Cardiac muscle cell (in vitro differentiated cells and primary cell): ENCODE data around the gene CREG2. TPM values are rescaled to one million over a fixed set of nuclear protein-coding genes. Genes with fewer than 3 reads are reported as not detected.

ENCODE experiments used
- DNase-seq, 2 donors: peaks; one replicate each; pipeline versions ENCODE4 v3.0.0 to v3.0.0-alpha.2; 2010 to 2017; ENCODE audit warnings: low read depth in 1 of 2, low spot score in 1 of 2
- H3K27ac ChIP-seq: fragments of 200-600 bp; sonication (generic); 2 replicates; pipeline ENCODE4 v1.5.1; 2016
- H3K27me3 ChIP-seq: fragments of 200-600 bp; sonication (generic); 2 replicates; pipeline ENCODE4 v1.6.0; 2016; ENCODE audit warnings: control low read depth
- H3K36me3 ChIP-seq: fragments of 200-600 bp; sonication (generic); 2 replicates; pipeline ENCODE4 v1.5.1; 2016; ENCODE audit warnings: control low read depth
- H3K4me1 ChIP-seq: fragments of 200-600 bp; sonication (generic); 2 replicates; pipeline ENCODE4 v1.8.1; 2017; ENCODE audit warnings: low read depth, mild to moderate bottlenecking, mixed run types
- H3K4me3 ChIP-seq: fragments of 200-600 bp; sonication (generic); 2 replicates; pipeline ENCODE4 v1.5.1; 2016; ENCODE audit warnings: mild to moderate bottlenecking
- H3K9me3 ChIP-seq: fragments of 200-600 bp; sonication (generic); 2 replicates; pipeline ENCODE4 v1.5.1; 2017; ENCODE audit warnings: low read depth, mild to moderate bottlenecking, control low read depth
- polyA plus RNA-seq: library from polyadenylated mRNA; unstranded; fragments of >200 nt; fragmentation: Nextera tagmentation; extraction: Ambion mirVana; gene quantifications from 2 replicates; pipeline ENCODE4 v1.2.1, GENCODE V29; 2016
- total RNA-seq: library from RNA; depleted of rRNA; stranded (reverse); fragments of >200 nt; gene quantifications from 2 replicates; pipeline ENCODE4 v1.2.3, GENCODE V29; 2016
- TF ChIP-seq, protein P1 (sequence below): IDR thresholded peaks from 2 replicates; pipeline ENCODE4 v1.5.1; 2012; ENCODE audit warnings: low read depth, mild to moderate bottlenecking, low read length

CREG2 gene
- total and polyA plus RNA-seq, 2 experiments from 2014 or later: 2.2 to 4.9 TPM

DNA sequence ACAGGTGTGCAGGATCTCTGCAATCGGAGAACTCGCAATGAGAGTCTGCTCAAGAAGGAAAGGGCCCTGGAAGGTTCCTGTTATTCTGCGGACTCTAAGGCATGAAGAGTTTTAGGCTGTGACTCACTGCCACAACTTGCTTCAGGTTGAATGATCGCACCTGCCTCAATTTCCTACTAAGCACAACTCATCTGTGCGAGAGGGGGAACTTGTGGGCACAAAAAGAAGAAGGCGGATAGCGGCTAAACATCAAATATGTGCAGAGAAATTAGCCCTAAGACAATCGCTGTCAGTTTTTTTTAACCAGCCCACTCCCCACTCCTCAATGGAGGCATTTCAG is 14.0 kb upstream of the CREG2 start:
- Histone ChIP-seq H3K4me3 (no peak overlapping the region), H3K36me3 (no peaks in the 10 kb centered on the region), H3K9me3 (no peaks in the 10 kb centered on the region), H3K27me3 (no peaks in the 10 kb centered on the region), H3K27ac (no peak overlapping the region), H3K4me1 (no peaks in the 10 kb centered on the region)
- no peak for DNase-seq
- TF ChIP-seq, protein P1, sequence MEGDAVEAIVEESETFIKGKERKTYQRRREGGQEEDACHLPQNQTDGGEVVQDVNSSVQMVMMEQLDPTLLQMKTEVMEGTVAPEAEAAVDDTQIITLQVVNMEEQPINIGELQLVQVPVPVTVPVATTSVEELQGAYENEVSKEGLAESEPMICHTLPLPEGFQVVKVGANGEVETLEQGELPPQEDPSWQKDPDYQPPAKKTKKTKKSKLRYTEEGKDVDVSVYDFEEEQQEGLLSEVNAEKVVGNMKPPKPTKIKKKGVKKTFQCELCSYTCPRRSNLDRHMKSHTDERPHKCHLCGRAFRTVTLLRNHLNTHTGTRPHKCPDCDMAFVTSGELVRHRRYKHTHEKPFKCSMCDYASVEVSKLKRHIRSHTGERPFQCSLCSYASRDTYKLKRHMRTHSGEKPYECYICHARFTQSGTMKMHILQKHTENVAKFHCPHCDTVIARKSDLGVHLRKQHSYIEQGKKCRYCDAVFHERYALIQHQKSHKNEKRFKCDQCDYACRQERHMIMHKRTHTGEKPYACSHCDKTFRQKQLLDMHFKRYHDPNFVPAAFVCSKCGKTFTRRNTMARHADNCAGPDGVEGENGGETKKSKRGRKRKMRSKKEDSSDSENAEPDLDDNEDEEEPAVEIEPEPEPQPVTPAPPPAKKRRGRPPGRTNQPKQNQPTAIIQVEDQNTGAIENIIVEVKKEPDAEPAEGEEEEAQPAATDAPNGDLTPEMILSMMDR: no peak

DNA sequence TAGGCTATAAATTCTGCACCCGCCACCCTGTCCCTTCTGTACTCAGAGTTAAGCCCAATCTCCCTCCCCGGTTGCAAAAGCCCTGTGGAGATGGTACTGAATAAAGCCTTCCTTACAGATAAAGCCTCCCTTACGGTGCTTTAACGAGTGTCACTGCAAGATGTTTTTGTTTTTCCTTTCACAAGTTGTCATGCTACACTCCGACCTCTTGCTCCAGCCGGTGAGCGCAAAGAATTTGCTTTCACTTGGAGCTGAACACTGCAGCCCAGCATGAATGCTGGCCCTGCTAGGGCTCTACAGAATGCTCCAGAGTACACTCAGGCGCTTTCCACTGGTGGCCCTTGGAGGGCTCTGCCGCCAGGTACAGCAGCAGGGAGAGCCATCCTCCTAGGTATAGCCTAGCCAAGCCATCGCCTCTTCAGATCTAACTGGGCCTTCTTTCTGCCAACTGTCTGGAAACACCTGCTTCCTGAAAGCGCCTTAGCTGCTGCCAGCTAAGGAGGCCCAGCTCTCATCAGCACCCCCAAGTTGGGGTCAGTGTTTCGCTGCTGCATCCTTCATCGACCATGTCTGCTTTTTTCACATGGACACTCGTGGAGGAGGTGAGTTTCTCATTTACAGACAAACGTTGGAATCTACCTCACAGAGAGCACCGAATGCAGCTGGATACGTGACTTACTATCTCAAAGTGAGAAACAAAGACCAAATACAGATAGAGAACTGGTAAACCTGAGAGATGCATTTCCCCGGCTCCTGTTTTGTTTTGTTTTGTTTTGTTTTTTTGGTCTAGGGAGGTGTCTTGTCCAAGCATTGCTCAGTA is 13.4 kb upstream of the CREG2 start:
- no peak overlapping the region for H3K4me3 ChIP-seq
- no peaks in the 10 kb centered on the region for H3K36me3 ChIP-seq
- no peaks in the 10 kb centered on the region for H3K9me3 ChIP-seq
- no peak overlapping the region for H3K27ac ChIP-seq
- H3K27me3 ChIP-seq: no peaks in the 10 kb centered on the region
- DNase-seq: no peak
- TF ChIP-seq, protein P1: no peak
- H3K4me1 ChIP-seq: no peaks in the 10 kb centered on the region

DNA sequence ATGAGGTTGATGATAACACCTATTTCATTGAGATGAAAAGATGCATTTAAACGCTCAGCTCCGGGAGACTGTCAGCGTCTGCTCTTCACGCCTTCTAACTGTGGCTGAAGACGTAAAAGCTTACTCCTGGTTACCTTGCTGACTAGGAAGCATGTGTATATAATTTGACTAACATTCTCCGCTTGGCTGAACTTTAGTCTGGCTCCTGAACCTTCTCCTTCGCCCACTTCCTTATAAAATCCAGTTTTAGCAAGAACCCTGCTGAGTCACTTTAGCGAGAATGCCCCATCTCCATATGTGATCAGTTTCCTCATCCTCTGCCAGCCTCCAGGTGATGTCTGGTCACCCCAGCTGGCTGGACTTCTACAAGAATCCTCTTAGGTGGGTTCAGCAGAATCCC is 12.7 kb upstream of the CREG2 start:
- Histone ChIP-seq H3K9me3 (no peaks in the 10 kb centered on the region), H3K4me3 (no peak overlapping the region), H3K36me3 (no peaks in the 10 kb centered on the region), H3K27ac (no peak overlapping the region), H3K27me3 (no peaks in the 10 kb centered on the region), H3K4me1 (no peaks in the 10 kb centered on the region)
- no peak for DNase-seq
- TF ChIP-seq, protein P1: no peak

GRCh38 chr2:101399021-101399799 is 11.9 kb upstream of the CREG2 start:
- no peak for DNase-seq
- Histone ChIP-seq H3K27ac (no peak overlapping the region), H3K27me3 (no peaks in the 10 kb centered on the region), H3K4me1 (no peaks in the 10 kb centered on the region), H3K9me3 (no peaks in the 10 kb centered on the region), H3K4me3 (no peak overlapping the region), H3K36me3 (no peaks in the 10 kb centered on the region)
- TF ChIP-seq, protein P1: no peak

DNA sequence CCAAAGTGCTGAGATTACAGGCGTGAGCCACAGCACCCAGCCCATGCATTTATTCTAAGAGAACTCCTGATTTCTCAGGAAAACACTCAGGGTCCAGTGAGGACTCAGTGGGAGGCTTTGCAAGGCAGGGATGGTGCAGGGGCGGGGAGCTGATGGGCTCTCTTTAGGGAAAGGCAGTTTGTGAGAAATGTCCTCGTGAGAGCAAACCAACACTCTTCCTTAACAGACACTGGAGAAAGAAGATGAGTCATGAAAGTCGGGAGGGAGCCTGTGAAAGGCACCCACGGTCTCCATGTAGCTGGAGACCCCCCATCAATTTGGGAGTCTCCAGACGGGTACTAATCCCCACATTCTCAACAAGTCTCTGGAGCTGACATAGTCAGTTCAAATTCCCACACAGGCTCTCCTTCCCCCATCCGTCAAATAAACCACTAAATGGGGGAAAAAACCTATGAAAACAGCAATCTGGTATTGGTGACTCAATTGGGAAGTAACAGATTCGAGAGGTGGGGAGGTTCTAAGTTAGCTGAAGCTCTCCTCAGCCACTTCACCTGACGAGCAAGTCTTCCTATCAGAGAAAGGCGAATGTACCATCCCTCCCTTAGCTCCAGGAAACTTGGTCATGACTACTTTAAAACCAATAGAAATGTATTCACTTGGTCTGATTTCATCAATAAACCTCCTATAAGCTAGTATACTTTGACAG is 11.0 kb upstream of the CREG2 start:
- TF ChIP-seq, protein P1: no peak
- Histone ChIP-seq H3K27ac (no peak overlapping the region), H3K4me3 (no peak overlapping the region), H3K9me3 (no peaks in the 10 kb centered on the region), H3K36me3 (no peaks in the 10 kb centered on the region), H3K4me1 (no peaks in the 10 kb centered on the region), H3K27me3 (no peaks in the 10 kb centered on the region)
- no peak for DNase-seq
